HepG2 (cell line): ENCODE data around the gene PSMB2. TPM values are rescaled to one million over a fixed set of nuclear protein-coding genes. Genes with fewer than 3 reads are reported as not detected.

ENCODE experiments used
- CEBPB ChIP-seq: IDR thresholded peaks from 2 replicates; pipeline ENCODE4 v1.6.1; 2011; ENCODE audit warnings: low read depth, low read length, improper control_type of control experiment, borderline replicate concordance
- DNMT1 ChIP-seq: sonication (generic); formaldehyde crosslinking; IDR thresholded peaks from 2 replicates; pipeline ENCODE4 v1.5.1; 2020; ENCODE audit warnings: mild to moderate bottlenecking, missing genetic modification reagents
- FOXA1 ChIP-seq, 2 experiments: fragments of 450-650 bp in 1 of 2; sonication (generic) in 1 of 2; formaldehyde crosslinking in 1 of 2; IDR thresholded peaks; 2 replicates each; pipeline versions ENCODE4 v1.4.0 to v1.6.1; 2016 to 2020; ENCODE audit warnings: missing genetic modification reagents in 1 of 2
- MNT ChIP-seq: fragments of 450-650 bp; IDR thresholded peaks from 2 replicates; pipeline ENCODE4 v1.6.1; 2016
- TEAD3 ChIP-seq: optimal IDR thresholded peaks from 2 replicates; pipeline ENCODE3; 2016; ENCODE audit warnings: borderline replicate concordance
- ZBTB44 ChIP-seq: sonication (generic); formaldehyde crosslinking; IDR thresholded peaks from 2 replicates; pipeline ENCODE4 v1.4.0; 2020; ENCODE audit warnings: missing genetic modification reagents
- ZMAT5 ChIP-seq: sonication (generic); formaldehyde crosslinking; IDR thresholded peaks from 2 replicates; pipeline ENCODE4 v1.5.0; 2020; ENCODE audit warnings: mild to moderate bottlenecking, low read depth, missing genetic modification reagents, borderline replicate concordance
- polyA plus RNA-seq, 8 experiments: library from polyadenylated mRNA; depleted of rRNA in 3 of 8; stranded (reverse) in 7 of 8; unstranded in 1 of 8; fragments of >200 nt; fragmentation: Illumina TruSeq in 4 of 8; extraction: Trizol in 4 of 8; gene quantifications; 2 replicates each; pipeline versions ENCODE4 v1.2.1 to v1.2.3, GENCODE V29; 2011 to 2016; ENCODE audit warnings: low read depth in 4 of 8, missing spikeins in 1 of 8, mixed read lengths in 1 of 8; ENCODE audit not compliant: insufficient read depth in 1 of 8
- total RNA-seq, 5 experiments: library from RNA; depleted of rRNA; stranded (reverse); fragments of >200 nt; fragmentation: Illumina TruSeq; extraction: Trizol; gene quantifications; 2 replicates each; pipeline ENCODE4 v1.2.3, GENCODE V29; 2016; ENCODE audit warnings: low read depth in 1 of 5

PSMB2 gene
- total and polyA plus RNA-seq, 2 of the 13 experiments (the other 11 are each of a cell fraction or from before 2014, with no cell fraction given): 60.6 to 62.2 TPM

GRCh38 chr1:35575416-35575958 is 65.8 kb downstream of the PSMB2 start (continued):
- TF ChIP-seq ZBTB44 (no peak), TEAD3 (peak; percentile 71), DNMT1 (CRISPR knock-in tag) (no peak), ZMAT5 (CRISPR knock-in tag) (no peak), CEBPB (peak; percentile 16; the same call in 1 of the 2 replicates), FOXA1 (IDR thresholded peaks at IDR 0.05) (no peak), FOXA1 (CRISPR knock-in tag; IDR thresholded peaks at IDR 0.05) (peak; percentile 49; the same call in 1 of the 2 replicates), MNT (peak; percentile 28; the same call in 1 of the 2 replicates)
